Keratinocyte (primary cell): ENCODE measurements around the gene GRB10. TPM values are rescaled to one million over a fixed set of nuclear protein-coding genes. Genes with fewer than 3 reads are reported as not detected.

Experiments used
- DNase-seq: peaks from one replicate; pipeline ENCODE4 v3.0.0-alpha.2; 2011; ENCODE audit warnings: low read depth, missing footprints, low spot score
- FAIRE-seq: peaks from 2 replicates; lab custom pipeline; 2011; peaks lifted over from hg19 to GRCh38; lab: Jason Lieb, UNC
- H2AFZ ChIP-seq: 2 replicates; pipeline ENCODE4 v1.6.0; 2012; ENCODE audit warnings: low read length, control low read depth, inconsistent platforms; ENCODE audit not compliant: control insufficient read depth
- H3K27ac ChIP-seq: 2 replicates; pipeline ENCODE4 v1.5.1; 2011; ENCODE audit warnings: low read length; ENCODE audit not compliant: control insufficient read depth, insufficient read depth
- H3K27me3 ChIP-seq: 3 replicates; pipeline ENCODE4 v1.6.0; 2011; ENCODE audit warnings: low read length; ENCODE audit not compliant: control insufficient read depth, insufficient read depth; ENCODE audit errors: extremely low read depth
- H3K36me3 ChIP-seq, 2 experiments: 2 replicates in 1 of 2; 3 replicates in 1 of 2; pipeline ENCODE4 v1.5.1; 2011; ENCODE audit warnings: low read length in 2 of 2, mild to moderate bottlenecking in 1 of 2; ENCODE audit not compliant: control insufficient read depth in 2 of 2, insufficient read depth in 2 of 2; ENCODE audit errors: extremely low read depth in 1 of 2
- H3K4me1 ChIP-seq: 3 replicates; pipeline ENCODE4 v1.5.1; 2011; ENCODE audit warnings: low read length; ENCODE audit not compliant: control insufficient read depth, insufficient read depth; ENCODE audit errors: extremely low read depth
- H3K4me2 ChIP-seq: 3 replicates; pipeline ENCODE4 v1.6.0; 2011; ENCODE audit warnings: low read depth, low read length; ENCODE audit not compliant: control insufficient read depth, insufficient read depth; ENCODE audit errors: extremely low read depth
- H3K4me3 ChIP-seq, 3 experiments: fragments of 200-600 bp in 1 of 3; sonication (generic) in 1 of 3; 2 replicates in 2 of 3; 3 replicates in 1 of 3; pipeline ENCODE4 v1.5.1; 2011 to 2016; ENCODE audit warnings: low read length in 3 of 3, mild to moderate bottlenecking in 3 of 3, control low read depth in 2 of 3, inconsistent platforms in 1 of 3, low read depth in 1 of 3, mixed read lengths in 1 of 3, mixed run types in 1 of 3, moderate library complexity in 1 of 3; ENCODE audit not compliant: control insufficient read depth in 2 of 3, insufficient read depth in 2 of 3; ENCODE audit errors: extremely low read depth in 1 of 3
- H3K79me2 ChIP-seq: 2 replicates; pipeline ENCODE4 v1.6.0; 2012; ENCODE audit warnings: low read length; ENCODE audit not compliant: control insufficient read depth, insufficient read depth
- H3K9ac ChIP-seq: 3 replicates; pipeline ENCODE4 v1.6.0; 2011; ENCODE audit warnings: low read length; ENCODE audit not compliant: control insufficient read depth, insufficient read depth; ENCODE audit errors: extremely low read depth
- H3K9me1 ChIP-seq: 3 replicates; pipeline ENCODE4 v1.6.0; 2011; ENCODE audit warnings: low read length; ENCODE audit not compliant: control insufficient read depth, insufficient read depth; ENCODE audit errors: extremely low read depth
- H3K9me3 ChIP-seq: 2 replicates; pipeline ENCODE4 v1.5.1; 2012; ENCODE audit warnings: low read depth, low read length; ENCODE audit not compliant: control insufficient read depth
- H4K20me1 ChIP-seq: 3 replicates; pipeline ENCODE4 v1.6.0; 2011; ENCODE audit warnings: low read length; ENCODE audit not compliant: control insufficient read depth, insufficient read depth; ENCODE audit errors: extremely low read depth
- CTCF ChIP-seq, 3 experiments: IDR thresholded peaks in 1 of 3; conservative IDR thresholded peaks in 1 of 3; optimal IDR thresholded peaks in 1 of 3; 2 replicates in 2 of 3; 3 replicates in 1 of 3; pipeline versions ENCODE3 to v1.5.1; 2011; ENCODE audit warnings: low read length in 3 of 3, mild to moderate bottlenecking in 3 of 3, moderate library complexity in 2 of 3, control low read depth in 1 of 3, inconsistent platforms in 1 of 3; ENCODE audit not compliant: insufficient read depth in 2 of 3; ENCODE audit errors: extremely low read depth in 1 of 3
- EZH2 ChIP-seq: IDR thresholded peaks from one replicate; pipeline ENCODE4 v1.6.1; 2012; ENCODE audit warnings: inconsistent platforms, mild to moderate bottlenecking, low read length, moderate library complexity
- dilution Hi-C: fragments of 300-500 bp; cut with MboI; formaldehyde crosslinking; loops from one replicate; pipeline ENCODE4 v1.7.0; 2020; ENCODE audit warnings: low sequenced_read_pairs; ENCODE audit not compliant: extremely low pct_ligation_motif_present
- polyA plus RNA-seq, 5 experiments: library from polyadenylated mRNA; depleted of rRNA in 3 of 5; stranded (reverse) in 3 of 5; stranded (forward) in 1 of 5; unstranded in 1 of 5; fragments of >200 nt; gene quantifications; 1 replicate in 1 of 5; 2 replicates in 3 of 5; 3 replicates in 1 of 5; pipeline versions ENCODE4 v1.2.1 to v1.2.3, GENCODE V29; 2011 to 2012; ENCODE audit warnings: missing spikeins in 2 of 5, low read depth in 1 of 5, low replicate concordance in 1 of 5

Gene GRB10
- polyA plus RNA-seq, 1 donor (not counting 4 experiments of a cell fraction or from before 2014, with no cell fraction given) = 4.4 TPM

DNA sequence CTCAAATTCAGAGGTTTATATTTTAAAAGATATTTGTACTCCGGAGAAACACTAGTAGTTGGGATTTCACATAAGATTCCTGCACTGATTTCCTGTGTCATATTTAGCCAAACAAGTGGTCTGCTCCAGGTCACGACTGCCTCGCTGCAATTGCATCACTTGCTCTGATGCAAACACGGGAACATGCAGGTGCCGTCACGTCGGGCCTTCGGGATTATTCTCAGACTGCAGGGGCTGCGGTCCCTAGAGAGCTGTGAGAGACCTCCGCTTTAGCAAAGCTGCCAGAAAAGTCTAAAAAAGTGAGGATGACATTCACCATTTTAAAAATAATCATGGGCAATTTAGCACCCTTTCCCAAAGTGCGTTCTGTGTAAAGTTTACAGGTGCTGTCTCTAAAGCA, 124.0 kb downstream of the GRB10 start:
- no peaks in the 10 kb centered on the region for H3K9me1 ChIP-seq
- H3K27ac ChIP-seq = no peak overlapping the region
- no peak overlapping the region for H3K4me2 ChIP-seq
- no peak overlapping the region for H3K4me3 ChIP-seq
- no peaks in the 10 kb centered on the region for H3K36me3 ChIP-seq
- no peak for FAIRE-seq
- H3K27me3 ChIP-seq = peaks cover 27% of the 10 kb centered on the region
- H3K4me1 ChIP-seq = peaks cover 9% of the 10 kb centered on the region
- H3K9me3 ChIP-seq = no peaks in the 10 kb centered on the region
- dilution Hi-C loops = no loop called here
- no peak for TF ChIP-seq EZH2
- H3K79me2 ChIP-seq = no peaks in the 10 kb centered on the region
- H4K20me1 ChIP-seq = peaks cover 6% of the 10 kb centered on the region
- no peak overlapping the region for H3K9ac ChIP-seq
- DNase-seq = no peak
- no peak overlapping the region for H2AFZ ChIP-seq

DNA sequence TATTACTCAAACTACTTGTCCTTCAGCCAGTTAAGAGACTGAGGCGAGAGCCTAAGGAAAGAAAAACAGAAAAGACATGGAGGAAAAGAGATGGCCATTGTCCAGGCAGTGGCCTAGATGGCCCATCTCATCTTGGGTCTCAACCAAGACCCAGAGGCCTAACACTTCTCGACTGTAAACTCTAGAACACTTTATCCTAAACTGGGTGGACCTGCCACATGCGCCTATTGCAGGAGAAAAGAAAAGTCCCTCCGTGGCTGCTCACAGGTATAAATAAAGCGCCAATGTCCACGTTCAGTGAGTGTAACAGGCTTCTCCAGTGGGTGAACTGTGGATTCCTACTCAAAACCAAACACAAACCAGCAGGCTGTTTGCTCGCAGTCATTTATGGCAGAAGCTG, 124.8 kb downstream of the GRB10 start:
- Histone ChIP-seq H3K27me3 (peaks cover 22% of the 10 kb centered on the region), H3K4me1 (peaks cover 1% of the 10 kb centered on the region), H3K36me3 (no peaks in the 10 kb centered on the region), H3K9ac (no peak overlapping the region), H3K4me3 (no peak overlapping the region), H3K79me2 (no peaks in the 10 kb centered on the region), H4K20me1 (no peaks in the 10 kb centered on the region), H2AFZ (no peak overlapping the region), H3K27ac (no peak overlapping the region), H3K9me3 (no peaks in the 10 kb centered on the region), H3K4me2 (no peak overlapping the region), H3K9me1 (no peaks in the 10 kb centered on the region)
- no peak for FAIRE-seq
- dilution Hi-C loops = no loop called here
- no peak for TF ChIP-seq CTCF (optimal IDR thresholded peaks at IDR 0.05 in 1 of 3, IDR thresholded peaks at IDR 0.05 in 1 of 3, conservative IDR thresholded peaks at IDR 0.05 in 1 of 3; ENCODE audit: extremely low read depth in 1 of 3, insufficient read depth in 2 of 3, low read length in 3 of 3)
- TF ChIP-seq EZH2 = no peak
- DNase-seq = no peak

DNA sequence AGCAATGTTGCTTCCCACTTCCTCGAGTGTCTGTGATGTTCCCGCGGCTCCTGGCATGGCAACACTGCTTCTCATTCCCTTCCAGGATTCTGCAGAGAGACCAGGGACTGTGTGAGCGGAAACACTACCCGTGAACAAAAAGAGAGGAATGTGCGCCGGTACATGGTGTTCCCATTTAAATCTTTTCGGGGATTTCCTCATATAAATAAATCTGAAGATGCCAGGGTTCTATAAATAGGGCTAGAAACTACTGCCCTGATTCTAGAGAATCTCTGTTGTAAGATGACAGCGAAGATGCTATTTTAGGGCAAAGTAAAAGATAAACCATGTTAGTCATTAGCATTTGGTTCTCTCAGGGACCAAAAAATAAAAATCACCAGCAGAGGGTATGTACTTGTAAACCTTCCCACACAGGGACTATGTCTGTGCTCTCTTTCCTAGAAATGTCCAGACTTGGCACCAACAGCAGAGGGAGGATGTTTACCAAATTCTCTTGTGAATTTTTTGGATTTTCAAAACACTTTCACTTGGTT, 125.3 kb downstream of the GRB10 start:
- Histone ChIP-seq H3K9me1 (no peaks in the 10 kb centered on the region), H3K36me3 (no peaks in the 10 kb centered on the region), H3K4me3 (no peak overlapping the region), H3K27me3 (peaks cover 21% of the 10 kb centered on the region), H3K79me2 (no peaks in the 10 kb centered on the region), H4K20me1 (no peaks in the 10 kb centered on the region), H2AFZ (no peak overlapping the region), H3K27ac (no peak overlapping the region), H3K4me2 (no peak overlapping the region), H3K4me1 (no peaks in the 10 kb centered on the region), H3K9me3 (no peaks in the 10 kb centered on the region), H3K9ac (no peak overlapping the region)
- dilution Hi-C loops = no loop called here
- DNase-seq (no peak), FAIRE-seq (no peak)
- no peak for TF ChIP-seq CTCF (optimal IDR thresholded peaks at IDR 0.05 in 1 of 3, IDR thresholded peaks at IDR 0.05 in 1 of 3, conservative IDR thresholded peaks at IDR 0.05 in 1 of 3; ENCODE audit: extremely low read depth in 1 of 3, insufficient read depth in 2 of 3, low read length in 3 of 3)
